ENCODE results near the gene MYG1. TPM values are rescaled to one million over a fixed set of nuclear protein-coding genes. Genes with fewer than 3 reads are reported as not detected.
"Not testable (repeated sequence)": the region's sequence is repeated elsewhere in the genome, so short reads cannot be mapped to it uniquely, and the experiment has no call there.

The MYG1 gene
- polyA plus RNA-seq, 3 donors = 59.5 to 62.9 (median 62.2) TPM

DNA sequence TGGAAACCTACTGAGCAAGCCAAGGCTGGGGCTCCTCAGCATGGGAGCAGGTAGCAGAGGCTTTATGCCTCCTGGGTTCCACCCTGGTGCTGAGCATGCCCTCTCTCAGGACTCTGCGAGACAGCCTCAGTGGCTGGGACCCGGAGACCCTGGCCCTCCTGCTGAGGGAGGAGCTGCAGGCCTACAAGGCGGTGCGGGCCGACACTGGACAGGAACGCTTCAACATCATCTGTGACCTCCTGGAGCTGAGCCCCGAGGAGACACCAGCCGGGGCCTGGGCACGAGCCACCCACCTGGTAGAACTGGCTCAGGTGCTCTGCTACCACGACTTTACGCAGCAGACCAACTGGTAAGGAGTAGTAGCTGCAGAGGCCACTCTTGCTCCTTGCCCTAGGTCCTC lies 23.0 kb upstream of the MYG1 start:
- DNase-seq = no peak

DNA sequence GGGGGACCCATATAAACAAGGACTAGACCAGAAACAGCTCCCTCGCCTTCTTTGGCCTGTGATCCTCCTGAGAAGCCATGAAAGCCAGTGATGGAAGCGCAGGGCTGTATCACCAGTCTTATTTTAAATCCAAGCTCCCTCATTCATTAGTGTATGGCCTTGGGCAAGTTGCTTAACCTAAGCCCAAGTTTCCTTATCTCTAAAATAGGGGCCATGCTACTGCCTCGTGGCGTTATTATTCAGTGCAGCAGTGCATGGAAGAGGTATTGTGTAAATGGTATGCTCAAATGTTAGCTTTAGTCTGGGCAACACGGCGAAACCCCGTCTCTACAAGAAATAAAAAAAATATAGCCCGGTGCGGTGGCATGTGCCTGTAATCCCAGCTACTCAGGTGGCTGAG lies 21.5 kb upstream of the MYG1 start:
- no peak for DNase-seq

DNA sequence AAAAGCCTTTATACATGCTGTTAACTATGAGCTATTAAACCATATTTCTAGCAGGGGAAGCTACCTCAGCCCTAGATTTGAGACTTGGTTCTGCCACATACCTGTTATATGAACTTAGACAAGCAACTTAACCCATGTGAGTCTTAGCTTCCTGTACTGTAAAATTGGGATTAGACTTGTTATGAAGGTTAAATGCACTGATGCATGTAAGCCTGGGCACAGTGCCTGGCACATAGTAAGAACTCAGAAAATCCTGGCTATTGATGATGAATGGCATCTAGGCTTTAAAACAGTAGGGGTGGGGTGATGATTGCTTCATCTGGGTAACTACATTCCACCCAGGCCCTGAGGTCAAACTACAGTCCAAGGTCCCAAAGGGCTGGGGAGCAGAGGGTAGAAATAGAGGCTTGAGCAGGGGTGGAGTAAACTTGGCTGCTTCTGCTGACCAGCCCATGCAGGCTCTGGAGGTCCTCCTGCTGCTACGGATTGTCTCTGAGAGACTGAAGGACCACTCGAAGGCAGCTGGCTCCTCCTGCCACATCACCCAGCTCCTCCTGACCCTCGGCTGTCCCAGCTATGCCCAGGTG lies 20.1 kb upstream of the MYG1 start:
- DNase-seq = no peak

DNA sequence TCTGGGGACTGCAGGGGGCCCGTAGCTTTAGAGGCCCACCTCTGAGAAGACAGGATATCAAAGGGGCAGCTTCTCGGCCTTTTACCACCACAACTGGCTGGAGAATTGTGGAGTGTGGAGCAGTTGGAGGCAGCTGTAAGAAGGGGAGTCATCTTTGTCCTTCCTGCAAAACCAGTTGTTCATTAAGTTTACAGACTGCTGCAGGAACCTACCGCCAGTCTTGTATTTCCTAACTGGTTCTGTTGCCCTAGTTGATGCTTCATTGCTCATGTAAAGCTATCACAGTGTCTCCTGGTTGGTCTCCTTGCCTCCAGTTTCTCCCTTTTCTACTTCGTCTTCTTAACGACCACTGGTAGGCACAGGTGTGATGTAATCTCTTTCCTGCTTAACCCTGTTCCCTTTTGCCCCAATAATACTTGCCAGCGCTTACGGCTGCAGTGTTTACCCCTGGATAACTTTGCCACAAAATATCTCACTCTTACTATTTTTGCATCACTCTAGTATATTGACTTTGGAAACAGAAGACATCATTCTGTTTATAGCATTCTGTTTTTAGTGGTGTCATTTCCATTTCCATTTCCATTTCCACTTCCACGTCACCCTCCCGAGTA lies 19.5 kb upstream of the MYG1 start:
- no peak for DNase-seq

DNA sequence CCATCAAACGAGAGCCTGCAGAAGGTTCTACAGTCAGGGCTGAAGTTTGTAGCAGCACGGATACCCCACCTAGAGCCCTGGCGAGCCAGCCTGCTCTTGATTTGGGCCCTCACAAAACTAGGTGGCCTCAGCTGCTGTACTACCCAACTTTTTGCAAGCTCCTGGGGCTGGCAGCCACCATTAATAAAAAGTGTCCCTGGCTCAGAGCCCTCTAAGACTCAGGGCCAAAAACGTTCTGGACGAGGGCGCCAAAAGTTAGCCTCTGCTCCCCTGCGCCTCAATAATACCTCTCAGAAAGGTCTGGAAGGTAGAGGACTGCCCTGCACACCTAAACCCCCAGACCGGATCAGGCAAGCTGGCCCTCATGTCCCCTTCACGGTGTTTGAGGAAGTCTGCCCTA lies 13.0 kb upstream of the MYG1 start:
- DNase-seq = no peak

DNA sequence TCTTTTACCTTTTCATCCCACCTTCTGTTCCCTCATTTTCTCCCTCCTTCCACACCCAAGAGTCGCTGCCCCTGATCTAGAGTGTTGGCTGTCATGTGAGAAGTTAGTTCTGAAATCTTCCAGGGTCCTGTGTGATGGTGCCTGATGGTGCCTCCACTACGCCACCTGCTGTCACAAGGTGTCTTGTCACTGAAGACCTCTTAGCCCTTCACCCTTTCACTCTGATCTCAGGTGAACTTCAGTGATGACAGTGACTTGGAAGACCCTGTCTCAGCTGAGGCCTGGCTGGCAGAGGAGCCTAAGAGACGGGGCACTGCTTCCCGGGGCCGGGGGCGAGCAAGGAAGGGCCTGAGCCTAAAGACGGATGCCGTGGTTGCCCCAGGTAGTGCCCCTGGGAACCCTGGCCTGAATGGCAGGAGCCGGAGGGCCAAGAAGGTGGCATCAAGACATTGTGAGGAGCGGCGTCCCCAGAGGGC lies 11.7 kb upstream of the MYG1 start:
- DNase-seq = no peak

DNA sequence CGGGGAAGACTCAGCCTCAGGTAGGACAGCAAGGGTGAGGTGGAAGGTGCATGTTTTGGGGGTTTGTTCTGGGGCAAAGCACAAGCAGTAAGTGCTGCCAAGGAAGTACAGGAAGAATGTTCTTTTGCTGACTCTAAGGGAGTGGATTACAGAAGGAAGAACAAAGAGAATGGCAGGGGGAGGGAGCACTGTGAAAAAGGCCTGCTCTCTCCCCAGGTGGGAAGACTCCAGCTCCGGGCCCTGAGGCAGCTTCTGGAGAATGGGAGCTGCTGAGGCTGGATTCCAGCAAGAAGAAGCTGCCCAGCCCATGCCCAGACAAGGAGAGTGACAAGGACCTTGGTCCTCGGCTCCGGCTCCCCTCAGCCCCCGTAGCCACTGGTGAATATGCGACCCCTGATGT lies 11.2 kb upstream of the MYG1 start:
- no peak for DNase-seq

DNA sequence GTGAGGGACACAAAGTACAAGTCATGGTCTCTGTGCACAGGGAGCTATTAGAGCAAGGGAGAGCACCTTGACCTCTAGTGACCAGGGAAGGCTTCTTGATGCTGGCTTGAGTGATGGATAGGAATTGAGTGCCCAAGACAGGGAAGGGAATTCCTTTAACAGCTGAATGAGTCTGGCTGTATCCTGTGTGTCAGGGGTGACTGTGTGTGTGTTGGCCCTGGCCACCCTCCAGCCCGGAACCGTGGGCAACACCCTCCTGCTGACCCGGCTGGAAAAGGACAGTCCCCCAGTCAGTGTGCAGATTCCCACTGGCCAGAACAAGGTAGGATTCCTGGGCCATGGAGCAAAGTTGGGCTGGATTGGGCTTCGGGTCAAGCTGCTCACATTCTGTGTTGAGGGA lies 9.6 kb upstream of the MYG1 start:
- DNase-seq = no peak

DNA sequence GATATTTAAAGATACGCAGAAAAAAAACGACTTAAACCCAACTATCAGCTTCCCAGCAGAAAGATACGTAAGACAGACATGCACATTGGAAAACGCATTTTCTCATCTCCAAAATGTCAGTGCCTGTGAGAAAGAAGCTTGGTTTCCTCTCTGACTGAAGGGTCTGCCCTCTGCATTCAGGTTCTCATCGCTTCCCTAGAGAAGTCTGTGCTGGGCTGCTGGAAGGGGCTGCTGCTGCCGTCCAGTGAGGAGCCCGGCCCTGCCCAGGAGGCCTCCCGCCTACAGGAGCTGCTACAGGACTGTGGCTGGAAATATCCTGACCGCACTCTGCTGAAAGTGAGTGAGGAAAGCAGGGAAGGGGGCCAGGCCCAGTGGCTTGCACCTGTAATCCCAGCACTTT lies 8.8 kb upstream of the MYG1 start:
- no peak for DNase-seq

DNA sequence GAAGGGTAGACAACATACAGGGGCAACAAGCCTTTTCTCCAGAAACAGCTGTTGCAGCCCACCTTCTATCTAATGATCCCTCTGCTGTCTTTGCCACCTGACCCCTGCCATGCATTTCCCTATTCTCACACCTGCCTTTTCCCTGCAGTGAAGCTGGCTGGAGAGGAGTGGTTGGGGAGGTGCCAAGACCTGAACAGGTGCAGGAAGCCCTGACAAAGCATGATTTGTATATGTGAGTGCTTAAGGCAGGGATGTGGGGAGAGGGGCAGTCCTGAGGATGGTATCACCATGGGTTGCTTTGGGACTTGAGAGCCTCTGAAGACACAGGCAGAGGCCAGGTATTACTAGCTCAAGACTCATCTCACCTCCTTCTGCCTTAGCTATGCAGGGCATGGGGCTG lies 7.1 kb upstream of the MYG1 start:
- DNase-seq = no peak

DNA sequence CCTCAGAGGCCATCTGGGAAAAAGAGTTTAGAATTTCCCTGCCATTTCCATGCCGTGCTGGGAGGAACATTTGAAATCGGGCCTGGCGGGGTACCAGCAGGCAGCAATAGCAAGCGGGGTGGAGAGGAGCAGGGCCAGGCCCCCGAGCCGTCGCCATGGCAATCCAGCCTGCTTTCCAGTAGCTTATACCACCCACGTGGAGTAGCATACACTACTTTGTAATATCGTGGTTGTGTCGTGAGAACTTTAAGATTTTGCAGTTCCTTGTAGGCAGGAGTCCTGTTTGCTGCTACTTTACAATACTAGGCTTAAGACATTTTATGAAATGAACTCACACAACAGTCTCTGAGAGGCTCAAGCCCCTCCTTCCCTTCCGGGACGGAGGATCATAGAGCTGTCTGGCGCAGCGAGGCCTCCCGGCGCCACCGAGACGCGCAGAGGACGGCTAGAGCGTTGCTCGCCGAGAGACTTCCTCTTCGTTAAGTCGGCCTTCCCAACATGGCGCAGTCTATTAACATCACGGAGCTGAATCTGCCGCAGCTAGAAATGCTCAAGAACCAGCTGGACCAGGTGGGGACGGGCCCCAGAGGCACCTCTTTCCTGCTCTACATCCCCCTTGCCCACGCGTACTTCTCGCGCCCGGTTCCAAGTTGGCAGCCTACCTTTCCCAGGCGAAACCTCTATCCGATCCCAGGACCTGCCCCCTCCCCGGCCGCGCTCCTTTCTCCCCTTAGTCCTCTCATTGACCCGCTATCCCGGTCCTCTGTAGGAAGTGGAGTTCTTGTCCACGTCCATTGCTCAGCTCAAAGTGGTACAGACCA lies 4.2 kb upstream of the MYG1 start, which contains the start of gene PFDN5:
PFDN5 (plus strand) TSS at position 473 of the 821 bp plus-strand sequence; CDS start at position 499, 26 bp downstream.
- peak; percentile 86 for DNase-seq

DNA sequence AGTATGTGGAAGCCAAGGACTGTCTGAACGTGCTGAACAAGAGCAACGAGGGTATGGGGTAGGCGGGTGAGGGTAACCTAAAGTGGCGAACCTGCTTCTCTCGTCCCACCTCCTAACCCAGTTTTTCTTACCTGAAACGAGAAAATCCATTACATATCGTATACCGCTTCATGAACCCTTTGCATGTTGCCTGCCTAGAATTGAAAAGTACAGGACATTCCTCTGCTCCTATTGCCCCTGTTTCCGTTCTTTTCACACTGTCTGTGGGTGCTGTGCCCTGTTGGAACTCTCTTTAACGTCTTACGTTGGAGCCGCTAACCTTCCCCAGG lies 3.6 kb upstream of the MYG1 start:
- DNase-seq = no peak

DNA sequence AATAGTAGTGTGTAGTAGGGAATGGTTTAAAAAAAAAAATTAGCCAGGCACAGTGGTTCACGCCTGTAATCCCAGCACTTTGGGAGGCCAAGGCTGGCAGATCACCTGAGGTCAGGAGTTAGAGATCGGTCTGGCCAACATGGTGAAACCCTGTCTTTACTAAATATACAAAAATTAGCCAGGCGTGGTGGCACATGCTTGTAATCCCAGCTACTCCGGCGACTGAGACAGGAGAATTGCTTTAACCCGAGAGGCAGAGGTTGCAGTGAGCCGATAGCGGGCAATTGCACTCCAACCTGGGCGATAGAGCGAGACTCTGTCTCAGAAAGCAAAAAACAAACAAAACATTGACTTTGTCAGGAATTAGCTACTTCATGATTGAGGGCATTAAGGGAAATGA lies 2.4 kb upstream of the MYG1 start:
- not testable (repeated sequence) for DNase-seq

DNA sequence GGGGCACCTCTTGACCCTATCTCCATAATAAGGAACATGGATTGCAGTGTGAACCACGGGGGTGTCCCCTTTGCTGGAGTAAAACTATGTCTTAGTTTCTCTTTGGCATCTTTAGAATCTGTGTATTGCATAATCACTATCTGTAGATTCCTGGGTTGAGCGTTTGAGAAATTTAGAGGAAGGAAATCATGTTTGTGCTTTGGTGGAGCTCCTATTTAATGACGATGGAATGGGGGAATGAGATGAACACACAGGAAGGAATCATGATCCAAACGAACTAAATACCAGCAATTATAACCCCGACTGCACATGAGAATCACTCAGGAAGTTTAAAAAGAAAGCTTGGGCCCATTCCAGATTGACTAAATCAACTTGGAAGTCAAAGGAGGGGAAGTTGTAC lies 1.3 kb upstream of the MYG1 start:
- no peak for DNase-seq

DNA sequence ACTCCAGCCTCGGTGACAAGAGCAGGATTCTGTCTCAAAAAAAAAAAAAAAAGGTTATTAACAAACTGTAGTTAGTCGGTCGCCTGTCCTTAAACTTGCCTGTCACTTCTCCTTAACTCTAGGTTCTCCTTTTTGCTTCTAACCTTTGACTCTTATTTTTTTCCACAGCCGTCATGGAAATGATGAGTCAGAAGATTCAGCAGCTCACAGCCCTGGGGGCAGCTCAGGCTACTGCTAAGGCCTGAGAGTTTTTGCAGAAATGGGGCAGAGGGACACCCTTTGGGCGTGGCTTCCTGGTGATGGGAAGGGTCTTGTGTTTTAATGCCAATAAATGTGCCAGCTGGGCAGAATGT lies 418 bp upstream of the MYG1 start:
- DNase-seq = no peak

DNA sequence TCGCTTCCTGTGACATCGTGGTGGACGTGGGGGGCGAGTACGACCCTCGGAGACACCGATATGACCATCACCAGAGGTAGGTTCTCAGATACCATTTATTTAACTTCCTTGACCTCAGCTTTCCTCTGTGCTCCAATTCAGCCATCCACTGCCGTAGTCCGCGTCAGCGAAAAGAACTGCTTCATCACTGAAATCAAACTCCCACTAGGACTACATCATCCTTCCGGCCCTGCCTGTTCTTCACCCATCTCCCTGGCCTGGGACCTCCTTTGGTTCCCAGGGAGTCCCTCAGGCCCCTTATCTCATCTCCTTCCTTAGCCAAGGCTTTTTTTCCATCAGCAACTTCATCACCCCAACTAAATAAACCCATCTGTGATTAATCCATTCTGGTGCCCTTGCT lies 692 bp downstream of the MYG1 start:
- no peak for DNase-seq

DNA sequence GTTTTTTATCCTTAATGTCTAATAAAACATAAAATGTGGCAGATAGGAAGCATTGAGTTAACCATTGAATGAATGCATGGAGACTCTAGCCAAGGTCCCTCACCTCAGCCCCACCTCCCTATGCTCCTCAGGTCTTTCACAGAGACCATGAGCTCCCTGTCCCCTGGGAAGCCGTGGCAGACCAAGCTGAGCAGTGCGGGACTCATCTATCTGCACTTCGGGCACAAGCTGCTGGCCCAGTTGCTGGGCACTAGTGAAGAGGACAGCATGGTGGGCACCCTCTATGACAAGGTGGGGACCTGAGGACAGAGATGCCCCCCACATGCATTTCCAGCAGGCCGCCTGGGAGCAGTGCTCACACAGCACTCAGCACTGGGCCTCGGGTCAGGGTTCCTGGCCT lies 3.4 kb downstream of the MYG1 start:
- DNase-seq = no peak

DNA sequence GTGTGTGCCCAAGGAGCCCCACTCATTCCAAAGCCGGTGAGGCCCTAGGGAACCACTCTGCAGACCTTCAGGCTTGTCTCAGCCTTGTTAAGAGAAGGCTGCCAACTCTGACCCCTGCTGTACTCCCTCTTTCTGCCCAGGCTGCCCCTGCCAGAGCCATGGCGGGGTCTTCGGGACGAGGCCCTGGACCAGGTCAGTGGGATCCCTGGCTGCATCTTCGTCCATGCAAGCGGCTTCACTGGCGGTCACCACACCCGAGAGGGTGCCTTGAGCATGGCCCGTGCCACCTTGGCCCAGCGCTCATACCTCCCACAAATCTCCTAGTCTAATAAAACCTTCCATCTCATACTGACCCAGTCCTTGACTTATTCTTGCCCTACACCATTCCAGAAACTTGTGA lies 7.3 kb downstream of the MYG1 start:
- DNase-seq = no peak

DNA sequence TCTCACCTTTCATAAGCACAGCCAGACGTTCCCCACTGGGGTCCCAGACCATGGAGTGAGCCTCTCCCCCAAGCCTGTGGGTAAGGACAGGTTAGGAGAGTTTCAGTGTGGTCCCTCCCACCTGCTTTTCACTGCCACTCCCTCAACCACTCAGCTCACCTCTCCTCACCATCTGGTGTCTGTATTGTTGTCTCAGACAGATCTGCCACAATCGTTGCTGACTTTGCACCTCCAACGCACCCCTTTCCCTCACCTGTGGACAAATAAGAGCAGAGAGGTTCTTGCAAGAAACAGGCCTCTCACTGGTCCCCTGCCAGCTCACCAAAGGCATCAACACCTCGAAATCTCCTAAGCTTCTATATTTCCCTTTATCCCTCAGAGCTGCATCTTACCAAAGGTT lies 8.8 kb downstream of the MYG1 start:
- no peak for DNase-seq

DNA sequence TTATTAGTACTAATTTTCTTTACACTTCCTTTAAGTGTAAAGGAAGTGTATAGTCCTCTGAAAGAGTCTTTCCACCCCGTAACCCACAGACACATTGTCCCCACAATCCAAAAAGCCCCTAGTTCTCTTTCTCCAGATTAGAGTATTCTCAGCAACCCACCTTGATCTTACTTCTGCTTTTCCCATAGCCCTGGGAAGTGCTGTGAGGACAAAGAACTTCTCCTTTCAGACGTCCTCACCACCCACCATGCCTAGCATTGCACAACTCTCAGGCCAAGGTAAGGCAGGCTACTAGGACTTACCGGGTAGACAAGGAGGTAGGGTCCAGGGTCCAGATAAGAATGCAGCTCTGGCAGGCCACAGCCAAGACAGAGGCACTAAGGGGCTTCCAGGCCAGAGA lies 14.5 kb downstream of the MYG1 start:
- no peak for DNase-seq

DNA sequence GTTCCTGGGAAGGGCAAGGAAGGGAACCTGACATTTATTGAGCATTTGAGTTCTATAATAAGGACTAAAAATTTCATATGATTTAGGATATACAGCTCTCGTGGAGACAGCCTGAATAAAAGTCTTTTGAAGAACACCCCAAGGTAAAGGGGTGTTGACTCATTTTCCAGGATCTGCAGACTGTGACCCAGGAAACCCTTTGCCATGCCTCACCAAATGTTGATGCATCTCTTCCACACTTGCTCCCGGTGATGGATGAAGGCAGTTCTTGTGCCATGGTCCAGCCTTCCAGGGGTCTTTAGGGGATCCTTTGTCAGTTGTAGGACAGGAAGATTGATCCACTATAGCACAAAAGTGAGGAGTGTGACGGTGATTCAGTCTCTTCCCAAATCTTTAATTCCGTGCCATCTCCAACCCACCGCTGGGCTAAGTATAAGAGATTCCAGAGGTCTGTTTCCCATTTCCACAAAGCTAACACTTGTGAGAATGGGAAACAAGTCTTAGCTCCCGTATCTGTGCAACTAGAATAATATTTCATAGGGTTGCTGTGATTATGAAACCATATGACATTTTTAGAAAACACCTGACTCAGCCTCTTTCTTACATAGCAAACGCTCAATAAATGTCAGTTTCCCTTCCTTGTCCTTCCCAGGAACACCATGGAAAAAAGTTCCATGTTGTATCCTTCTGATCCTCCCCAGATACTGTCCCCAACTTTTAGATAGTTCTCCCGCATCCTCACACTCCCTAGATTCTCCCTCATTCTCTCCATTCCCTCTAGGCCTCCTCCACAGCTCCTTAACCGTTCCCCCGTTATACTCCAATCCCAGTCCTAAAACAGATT lies 21.1 kb downstream of the MYG1 start:
- DNase-seq = no peak

DNA sequence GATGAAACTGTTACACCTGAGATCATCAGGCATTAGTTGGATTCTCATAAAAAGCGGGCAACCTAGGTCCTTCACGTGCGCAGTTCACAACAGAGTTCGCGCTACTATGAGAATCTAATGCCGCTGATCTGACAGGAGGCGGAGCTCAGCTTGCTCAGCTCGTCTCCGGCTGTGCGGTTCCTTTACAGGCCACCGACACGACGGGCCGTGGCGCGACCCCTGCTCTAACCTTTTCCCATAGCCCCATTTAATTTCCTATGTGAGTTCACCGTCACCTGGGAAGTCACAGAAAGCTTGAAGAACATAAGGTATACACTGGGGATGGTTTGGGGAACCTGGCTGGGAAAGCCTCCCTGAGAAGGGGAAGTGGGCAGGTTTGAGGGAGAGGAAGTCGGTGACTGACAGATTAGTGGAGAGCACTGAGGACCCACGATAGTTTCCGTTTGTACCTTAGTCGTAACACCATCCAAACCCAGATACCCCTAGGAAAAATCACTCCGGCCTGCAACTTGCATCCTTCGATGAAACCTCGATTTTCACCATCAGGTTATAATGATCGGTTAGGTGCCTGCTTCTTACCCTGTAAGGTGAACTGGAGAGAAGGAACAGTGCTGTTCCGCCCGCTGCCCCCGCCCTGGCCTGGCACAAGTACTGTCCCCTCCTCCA lies 24.8 kb downstream of the MYG1 start:
- DNase-seq = peak; percentile 19
